NK-92 treated with Interleukin-12 subunit alpha and Interleukin-12 subunit beta, amount 100 ng/mL, for 24 hours (cell line): ENCODE measurements around the gene C2orf42.
"Not testable (repeated sequence)": the region's sequence is repeated elsewhere in the genome, so short reads cannot be mapped to it uniquely, and the experiment has no call there.

Experiments
- DNase-seq: peaks from one replicate; lab custom pipeline; 2025; lab: John Stamatoyannopoulos, UW

Gene C2orf42

GRCh38 chr2:70102323-70102905 is 88.4 kb downstream of the C2orf42 start:
- not testable (repeated sequence) for DNase-seq

- DNase-seq: not testable (repeated sequence)
Observed at GRCh38 chr2:70101686-70102085, 89.1 kb downstream of the C2orf42 start.

GRCh38 chr2:70101174-70101573 is 89.6 kb downstream of the C2orf42 start:
- DNase-seq: no peak
